HG03439 (cell line): Measurements from ENCODE around the gene C2orf74.
"Not testable (repeated sequence)": the region's sequence is repeated elsewhere in the genome, so short reads cannot be mapped to it uniquely, and the experiment has no call there.

Experiments
- ATAC-seq: cut with Tn5 transposase; IDR thresholded peaks from one replicate; pipeline ENCODE4 v1.9.1; 2021; ENCODE audit warnings: mild to moderate bottlenecking, moderate library complexity; ENCODE audit not compliant: unreplicated experiment

Gene C2orf74

GRCh38 chr2:61172671-61173070, 10.7 kb downstream of the C2orf74 start:
- no peak for ATAC-seq

- ATAC-seq = no peak
These were observed 11.1 kb downstream of the C2orf74 start for GRCh38 chr2:61173116-61173515.

GRCh38 chr2:61175036-61175435, 13.0 kb downstream of the C2orf74 start:
- no peak for ATAC-seq

GRCh38 chr2:61176755-61177726, 15.1 kb downstream of the C2orf74 start:
- peak; percentile 85 for ATAC-seq

- peak; percentile 3 for ATAC-seq
These were observed 15.9 kb downstream of the C2orf74 start for GRCh38 chr2:61177727-61178549.

- no peak for ATAC-seq
These were observed 16.9 kb downstream of the C2orf74 start for GRCh38 chr2:61178603-61179545.

- ATAC-seq = no peak
These were observed 18.0 kb downstream of the C2orf74 start for GRCh38 chr2:61179701-61180639.

GRCh38 chr2:61180686-61181085, 18.7 kb downstream of the C2orf74 start:
- ATAC-seq = no peak

GRCh38 chr2:61181382-61182058, 19.5 kb downstream of the C2orf74 start:
- no peak for ATAC-seq

- ATAC-seq = no peak
These were observed 20.0 kb downstream of the C2orf74 start for GRCh38 chr2:61182059-61182383.

- no peak for ATAC-seq
These were observed 21.8 kb downstream of the C2orf74 start for GRCh38 chr2:61183795-61184194.

GRCh38 chr2:61184263-61184662, 22.3 kb downstream of the C2orf74 start:
- ATAC-seq = no peak

- ATAC-seq = no peak
These were observed 23.3 kb downstream of the C2orf74 start for GRCh38 chr2:61185231-61185728.

GRCh38 chr2:61187085-61187484, 25.1 kb downstream of the C2orf74 start:
- no peak for ATAC-seq

- no peak for ATAC-seq
These were observed 31.9 kb downstream of the C2orf74 start for GRCh38 chr2:61193670-61194561.

GRCh38 chr2:61194646-61195045, 32.7 kb downstream of the C2orf74 start:
- not testable (repeated sequence) for ATAC-seq

GRCh38 chr2:61196671-61197070, 34.7 kb downstream of the C2orf74 start:
- ATAC-seq = no peak

GRCh38 chr2:61205132-61205531, 43.1 kb downstream of the C2orf74 start:
- no peak for ATAC-seq
